Endothelial cell of hepatic sinusoid (primary cell): ENCODE data around the gene CMSS1.
"Not testable (repeated sequence)": the region's sequence is repeated elsewhere in the genome, so short reads cannot be mapped to it uniquely, and the experiment has no call there.

Experiments used
- in situ Hi-C: cut with HindIII; loops from 2 replicates; pipeline ENCODE4 v1.10.0; 2017; ENCODE audit warnings: low sequenced_read_pairs

Gene CMSS1

DNA sequence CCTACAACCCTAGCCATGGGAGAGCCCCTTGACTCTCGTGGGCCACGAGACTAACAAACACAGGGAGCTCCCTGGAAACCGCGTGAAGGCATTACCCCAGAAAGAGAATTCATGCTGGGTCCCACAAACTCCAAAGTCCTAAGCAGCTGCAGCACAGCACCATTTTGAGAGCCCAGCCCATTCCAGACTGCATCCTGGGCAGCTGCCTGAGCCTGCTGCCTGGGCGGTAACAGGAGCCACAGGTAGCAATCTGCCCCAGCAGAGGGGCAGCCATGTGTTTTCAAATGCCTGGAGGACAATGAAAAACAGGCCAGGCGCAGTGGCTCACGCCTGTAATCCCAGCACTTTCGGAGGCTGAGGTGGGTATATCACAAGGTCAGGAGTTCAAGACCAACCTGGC, 380.2 kb downstream of the CMSS1 start:
- in situ Hi-C loops = no loop called here

DNA sequence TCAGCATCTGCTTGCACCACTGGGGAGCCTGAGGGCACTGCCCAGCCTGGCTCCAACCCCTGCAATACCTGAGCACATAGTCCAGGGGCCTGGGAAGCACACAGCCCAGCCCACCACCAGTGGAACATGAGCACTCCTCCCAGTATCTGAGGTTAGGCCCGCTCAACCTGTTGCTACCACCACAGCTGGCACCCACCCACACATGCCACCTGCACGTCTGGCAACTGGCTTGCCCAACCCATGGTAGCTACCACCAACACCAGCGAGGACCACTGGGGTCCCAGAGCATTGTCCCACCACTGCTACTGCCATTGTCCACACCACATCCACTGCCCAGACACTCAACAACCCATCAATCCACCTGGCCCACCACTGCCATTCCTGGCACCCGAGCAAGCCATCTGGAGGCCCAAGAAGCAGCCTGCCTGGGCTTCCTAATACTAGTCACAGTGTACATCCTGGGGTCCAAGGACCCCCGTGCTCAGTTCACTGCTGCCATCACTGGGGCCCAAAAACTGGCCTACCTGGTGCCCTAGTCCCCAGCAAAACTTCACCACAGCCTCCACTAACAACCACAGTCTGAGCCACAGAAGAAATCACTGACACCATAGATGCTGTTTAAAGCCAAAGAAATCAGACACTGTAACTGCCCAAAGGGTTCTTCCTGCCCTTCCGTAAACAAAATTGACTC, 381.1 kb downstream of the CMSS1 start:
- in situ Hi-C loops = no loop called here

DNA sequence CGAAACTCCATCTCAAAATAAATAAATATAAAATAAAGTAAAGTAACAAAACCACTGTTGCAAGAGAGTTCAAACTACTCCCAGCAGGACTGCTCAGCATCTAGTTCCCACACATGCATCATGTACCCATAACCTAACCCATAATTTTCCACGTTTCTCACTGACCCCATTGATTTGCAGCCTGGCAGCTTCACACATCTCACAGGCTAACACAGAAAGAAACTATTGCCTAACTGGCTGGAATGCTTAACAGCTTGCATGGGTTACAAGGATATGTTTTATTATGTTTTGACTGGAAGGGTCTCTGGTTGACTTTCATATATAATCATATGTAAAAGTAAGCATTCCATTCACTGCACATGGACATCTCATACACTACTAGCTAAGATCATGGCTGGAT, 387.5 kb downstream of the CMSS1 start:
- in situ Hi-C loops = no loop called here

DNA sequence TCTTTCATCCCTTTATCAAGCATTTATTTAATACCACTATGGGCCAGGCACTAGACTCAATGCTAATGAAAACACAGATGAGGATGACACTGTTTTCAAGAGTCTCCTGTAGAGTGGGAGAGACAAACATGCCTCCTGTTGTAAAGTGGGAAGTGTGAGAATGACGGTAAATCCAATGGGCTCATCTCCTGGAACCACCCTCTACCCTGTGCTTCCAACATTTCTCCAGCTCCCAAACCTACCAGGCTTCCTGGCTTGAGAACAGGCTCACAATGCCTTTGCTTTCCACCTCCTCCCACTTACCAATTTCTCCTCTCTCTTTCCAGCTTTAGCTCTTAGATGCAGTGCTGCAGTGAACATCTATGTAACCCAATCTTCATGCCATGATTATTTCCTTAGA, 389.0 kb downstream of the CMSS1 start:
- in situ Hi-C loops = no loop called here

DNA sequence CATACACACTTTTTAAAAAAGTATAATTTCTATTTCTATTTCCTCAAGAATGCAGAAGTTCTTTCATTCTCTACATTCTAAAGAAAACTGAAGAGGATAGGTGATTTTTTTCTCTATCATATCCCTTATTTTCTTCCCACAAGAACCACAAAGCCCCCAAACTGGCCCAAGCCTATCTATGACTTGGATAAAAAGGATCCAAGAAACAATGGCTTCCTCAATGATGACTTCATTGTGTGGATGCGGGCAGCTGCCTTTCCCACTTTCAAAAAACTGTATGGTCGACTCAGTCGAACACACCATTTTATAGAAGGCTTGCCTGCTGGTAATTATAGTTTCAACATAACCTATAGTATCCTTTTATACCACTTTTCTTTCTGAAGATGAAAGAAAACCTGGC, 390.2 kb downstream of the CMSS1 start:
- in situ Hi-C loops = no loop called here

DNA sequence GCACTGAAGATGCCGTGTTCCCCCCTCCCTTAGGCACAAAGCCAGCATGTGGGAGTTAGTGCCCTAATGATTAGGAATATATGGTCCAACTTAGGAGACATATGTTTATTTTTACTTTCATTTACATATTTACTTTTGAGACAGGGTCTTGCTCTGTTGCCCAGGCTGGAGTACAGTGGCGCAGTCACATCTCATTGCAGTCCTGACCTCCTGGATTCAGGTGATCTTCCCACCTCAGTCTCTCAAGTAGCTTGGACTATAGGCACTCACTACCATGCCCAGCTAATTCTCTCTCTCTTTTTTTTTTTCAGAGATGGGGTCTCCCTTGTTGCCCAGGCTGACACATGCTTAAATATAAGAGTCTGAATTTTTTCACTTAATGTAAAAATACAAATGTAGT, 391.5 kb downstream of the CMSS1 start:
- in situ Hi-C loops = no loop called here

DNA sequence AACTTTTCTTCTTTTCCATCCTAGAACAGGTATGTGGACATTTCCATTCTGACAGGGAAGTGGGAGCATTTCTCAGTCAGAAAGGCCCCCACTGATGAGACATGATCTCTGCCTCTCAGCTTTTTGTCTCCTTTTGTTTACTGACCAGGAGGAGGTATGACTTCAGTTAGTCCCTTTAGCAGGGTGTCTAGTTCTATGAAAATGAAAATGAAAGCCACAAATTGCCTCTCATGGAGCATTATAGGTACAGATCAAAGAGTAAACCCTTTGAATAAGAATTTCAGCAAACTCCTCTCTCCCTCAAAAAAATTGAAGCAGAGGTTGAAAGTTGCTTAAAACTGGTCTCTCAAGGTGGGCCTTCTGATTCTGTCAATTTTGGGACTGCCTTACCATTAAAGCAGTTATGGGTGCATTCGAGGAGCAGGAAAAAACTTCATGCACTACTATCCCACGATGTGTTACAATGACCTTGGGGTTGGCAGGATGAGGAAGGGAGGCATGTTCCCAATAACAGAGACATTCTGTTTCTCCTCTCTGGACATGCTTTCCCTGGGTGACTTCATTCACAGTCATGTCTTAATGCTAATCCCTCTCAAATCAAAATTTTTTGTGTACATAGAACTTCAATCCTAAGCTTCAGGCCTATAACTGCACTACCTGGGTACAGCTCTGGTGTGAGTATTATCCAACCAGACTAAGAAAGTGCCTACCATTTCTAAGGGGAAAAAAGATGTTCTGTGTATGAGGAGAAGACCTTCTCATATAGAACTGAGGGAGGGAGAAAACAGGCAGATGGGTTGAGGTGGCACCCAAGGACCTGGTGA, 392.5 kb downstream of the CMSS1 start:
- in situ Hi-C loops = loop anchor here (5.0 to 10.0 kb wide), 2 partner anchors 45 to 52 kb away; partner anchors contain the start of gene TBC1D23

DNA sequence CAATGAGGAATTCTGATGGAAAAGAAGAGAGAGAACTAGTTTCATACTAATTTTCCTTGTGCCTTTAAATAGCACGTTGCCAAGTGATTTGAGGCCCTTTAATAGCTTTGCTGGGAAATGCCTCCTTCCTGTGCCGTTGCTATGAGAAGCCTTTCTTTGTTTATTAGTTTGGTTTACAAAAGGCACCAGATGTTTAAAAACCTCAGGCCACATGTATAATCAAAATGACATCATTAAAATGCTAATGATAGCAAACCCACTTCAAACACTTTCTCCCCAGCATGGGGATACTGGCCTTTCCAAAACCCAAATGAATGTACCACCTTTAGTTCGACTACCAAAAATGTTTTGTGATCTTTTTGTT, 393.1 kb downstream of the CMSS1 start:
- in situ Hi-C loops = loop anchor here (5.0 to 10.0 kb wide), 2 partner anchors 46 to 52 kb away; partner anchors contain the start of gene TBC1D23

DNA sequence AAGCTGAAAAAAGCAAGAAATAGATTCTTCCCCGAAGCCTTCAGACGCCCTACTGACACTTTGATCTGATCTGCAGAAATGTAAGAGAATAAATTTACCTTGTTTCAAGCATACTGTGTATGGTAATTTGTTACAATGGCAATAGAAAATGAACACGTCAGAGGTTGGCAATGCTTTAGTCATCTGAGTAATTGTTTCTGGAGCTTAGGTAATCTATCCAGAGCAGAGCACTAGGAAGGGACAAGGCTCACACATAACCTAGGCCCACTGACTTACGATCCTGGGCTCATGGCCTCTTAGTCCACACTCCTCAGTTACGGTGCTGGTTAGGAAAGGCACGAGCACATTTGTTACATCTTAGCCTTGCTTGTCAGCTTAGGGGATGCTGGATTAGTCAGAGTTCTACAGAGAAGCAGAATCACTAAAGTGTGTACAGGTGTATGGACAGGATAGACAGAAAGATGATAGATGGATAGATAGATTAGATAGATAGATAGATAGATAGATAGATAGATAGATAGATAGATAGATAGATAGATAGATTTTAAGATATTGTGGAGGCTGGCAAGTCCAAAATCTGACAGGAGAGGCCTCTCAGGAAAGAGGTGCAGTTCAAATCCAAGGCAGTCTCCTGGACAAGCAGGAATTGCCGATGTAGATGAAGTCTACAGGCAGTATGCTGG, 396.4 kb downstream of the CMSS1 start:
- in situ Hi-C loops = loop anchor here (5.0 to 10.0 kb wide), 2 partner anchors 48 to 49 kb away; partner anchors contain the start of gene TBC1D23

DNA sequence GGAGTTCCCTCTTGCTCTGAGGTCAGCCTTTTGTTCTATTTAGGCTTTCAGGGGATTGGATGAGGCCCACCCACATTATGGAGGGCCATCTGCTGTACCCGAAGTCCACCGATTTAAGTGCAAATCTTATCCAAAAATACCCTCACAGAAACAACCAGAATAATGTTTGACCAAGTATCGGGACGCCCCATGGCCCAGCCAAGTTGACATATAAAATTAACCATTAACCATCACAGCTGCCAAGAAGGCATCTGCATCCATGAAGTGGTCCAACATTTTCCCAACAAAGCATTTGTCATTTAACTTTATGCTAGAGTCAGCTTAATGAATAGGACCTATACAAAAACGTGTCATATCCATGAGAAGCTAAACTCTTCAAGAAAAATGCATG, 396.9 kb downstream of the CMSS1 start:
- in situ Hi-C loops = loop anchor here (5.0 to 10.0 kb wide), 2 partner anchors 48 to 50 kb away; partner anchors contain the start of gene TBC1D23

DNA sequence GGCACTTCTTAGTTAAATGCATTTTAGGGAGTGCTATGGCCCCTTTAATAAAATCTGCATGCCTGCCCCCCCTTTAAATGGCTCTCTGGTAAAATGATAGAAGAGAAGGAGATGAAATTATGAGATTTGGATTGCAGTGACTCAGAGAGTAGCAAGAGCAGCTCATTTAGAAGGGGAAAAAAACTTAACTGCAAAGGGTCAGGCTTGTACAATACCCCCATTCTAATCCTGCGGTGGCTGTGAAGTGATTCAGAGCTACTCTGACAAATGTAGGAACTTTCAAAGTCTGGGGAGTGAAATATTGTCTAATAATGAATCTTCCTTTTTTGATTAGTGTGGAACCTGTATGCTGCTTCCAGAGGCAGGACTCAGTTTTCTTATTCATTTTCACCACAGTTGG, 399.1 kb downstream of the CMSS1 start:
- in situ Hi-C loops = loop anchor here (5.0 to 10.0 kb wide), 2 partner anchors 34 to 52 kb away; no protein-coding TSS in a partner anchor

DNA sequence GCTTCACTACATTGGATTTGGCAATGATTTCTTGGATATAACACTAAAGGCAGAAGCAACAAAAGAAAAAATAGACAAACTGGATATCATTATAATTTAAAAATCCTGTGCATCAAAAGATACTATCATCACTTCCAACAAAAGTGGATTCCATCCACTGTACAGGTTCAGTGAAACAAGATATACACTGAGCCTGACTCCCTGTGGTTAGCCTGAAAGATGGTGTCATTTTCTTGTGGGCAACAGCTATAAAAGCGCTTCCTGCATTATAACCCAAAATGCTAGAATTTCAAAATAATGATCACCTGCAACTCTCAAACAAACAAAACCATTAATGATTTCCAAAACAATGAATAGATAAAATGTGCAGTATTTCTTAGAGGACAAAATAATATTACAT, 403.5 kb downstream of the CMSS1 start:
- in situ Hi-C loops = no loop called here

DNA sequence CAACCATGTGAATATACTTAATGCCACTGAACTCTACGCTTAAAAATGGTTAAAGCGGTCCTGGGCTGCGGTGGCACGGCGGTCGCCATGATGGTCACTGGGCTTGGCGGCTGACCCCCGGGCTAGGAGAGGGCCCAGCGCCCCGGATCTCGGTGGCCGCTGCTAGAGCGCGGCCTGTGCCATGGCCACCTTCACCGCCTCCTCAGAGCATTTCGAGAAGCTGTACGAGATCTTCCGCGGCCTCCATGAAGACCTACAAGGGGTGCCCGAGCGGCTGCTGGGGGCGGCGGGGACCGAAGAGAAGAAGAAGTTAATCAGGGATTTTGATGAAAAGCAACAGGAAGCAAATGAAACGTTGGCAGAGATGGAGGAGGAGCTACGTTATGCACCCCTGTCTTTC, 407.5 kb downstream of the CMSS1 start:
- in situ Hi-C loops = no loop called here

DNA sequence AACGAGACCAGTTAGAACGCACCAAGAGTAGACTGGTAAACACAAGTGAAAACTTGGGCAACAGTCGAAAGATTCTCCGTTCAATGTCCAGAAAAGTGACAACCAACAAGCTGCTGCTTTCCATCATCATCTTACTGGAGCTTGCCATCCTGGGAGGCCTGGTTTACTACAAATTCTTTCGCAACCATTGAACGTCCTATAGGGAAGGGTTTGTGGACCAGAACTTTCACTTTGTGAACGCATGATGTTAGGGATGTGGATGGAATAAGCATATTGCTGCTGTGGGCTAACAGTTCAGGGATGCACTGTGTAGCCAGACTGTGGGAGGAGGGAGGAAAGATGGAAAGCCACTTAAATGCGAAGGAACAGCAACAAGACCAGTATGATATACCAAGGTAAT, 408.2 kb downstream of the CMSS1 start:
- in situ Hi-C loops = no loop called here

DNA sequence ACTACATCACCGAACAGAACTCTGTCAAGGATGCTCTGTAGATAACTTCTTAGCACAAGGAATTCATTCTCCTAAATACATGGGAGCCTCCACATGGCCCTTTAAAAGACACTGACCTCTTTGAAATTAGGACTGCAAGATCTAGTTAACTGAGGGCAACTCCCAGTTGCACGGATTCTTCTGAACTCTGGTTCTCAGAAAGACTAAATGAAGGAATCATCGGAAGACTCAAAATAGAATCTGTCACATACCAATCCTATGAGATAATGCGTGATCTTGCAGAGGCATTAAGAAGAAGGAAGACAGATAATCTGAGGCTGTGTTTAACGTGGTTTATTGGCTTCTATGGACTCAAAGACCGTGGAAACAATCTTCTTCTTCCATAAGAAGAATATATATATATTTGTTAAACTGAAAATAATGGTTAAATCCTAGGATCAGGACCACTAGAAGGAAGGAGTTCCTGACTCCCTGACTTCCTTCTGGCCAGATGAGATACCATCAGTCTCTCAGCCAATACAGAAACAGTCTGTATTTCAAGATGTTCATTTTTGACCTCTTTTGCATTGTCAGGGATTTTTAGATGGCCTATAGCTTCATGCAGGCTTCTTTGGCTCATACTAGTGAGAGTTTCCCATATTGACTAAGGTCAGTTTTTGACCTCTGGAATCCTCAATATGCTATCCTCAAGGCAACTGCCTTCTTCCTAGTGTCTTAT, 409.2 kb downstream of the CMSS1 start:
- in situ Hi-C loops = no loop called here

DNA sequence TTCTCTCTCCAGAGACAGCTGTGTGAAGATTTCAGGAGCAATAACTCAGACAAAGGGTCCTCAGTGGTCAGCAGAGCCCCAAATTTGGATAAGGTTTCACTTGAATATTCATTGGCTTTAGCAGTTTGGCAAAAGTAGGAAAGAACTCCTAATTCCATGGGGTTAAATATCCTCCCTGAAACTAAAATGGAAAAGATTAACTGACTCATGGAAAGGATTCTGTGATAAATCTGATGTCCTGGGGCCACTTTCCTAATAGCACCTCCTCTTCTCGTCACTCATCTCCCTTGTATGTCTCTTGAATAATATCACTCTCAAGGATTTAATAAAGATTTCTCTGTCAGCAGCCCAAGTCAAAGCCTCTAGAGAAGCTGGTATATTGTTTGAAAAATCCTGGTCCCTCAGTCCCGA, 409.9 kb downstream of the CMSS1 start:
- in situ Hi-C loops = no loop called here

DNA sequence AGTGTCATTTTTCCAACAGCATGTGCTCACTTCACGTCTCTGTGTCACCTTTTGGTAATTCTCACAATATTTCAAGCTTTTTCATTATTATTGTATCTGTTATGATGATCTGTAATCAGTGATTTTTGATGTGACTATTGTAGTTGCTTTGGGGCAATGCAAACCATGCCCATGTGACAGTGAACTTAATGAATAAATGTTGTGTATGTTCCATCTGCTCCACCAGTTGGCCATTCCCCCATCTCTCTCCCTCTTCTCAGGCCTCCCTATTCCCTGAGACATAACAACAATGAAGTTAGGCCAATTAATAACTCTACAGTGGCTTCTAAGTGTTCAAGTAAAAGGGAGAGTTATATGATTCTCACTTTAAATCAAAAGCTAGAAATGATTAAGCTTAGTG, 410.6 kb downstream of the CMSS1 start:
- in situ Hi-C loops = no loop called here

DNA sequence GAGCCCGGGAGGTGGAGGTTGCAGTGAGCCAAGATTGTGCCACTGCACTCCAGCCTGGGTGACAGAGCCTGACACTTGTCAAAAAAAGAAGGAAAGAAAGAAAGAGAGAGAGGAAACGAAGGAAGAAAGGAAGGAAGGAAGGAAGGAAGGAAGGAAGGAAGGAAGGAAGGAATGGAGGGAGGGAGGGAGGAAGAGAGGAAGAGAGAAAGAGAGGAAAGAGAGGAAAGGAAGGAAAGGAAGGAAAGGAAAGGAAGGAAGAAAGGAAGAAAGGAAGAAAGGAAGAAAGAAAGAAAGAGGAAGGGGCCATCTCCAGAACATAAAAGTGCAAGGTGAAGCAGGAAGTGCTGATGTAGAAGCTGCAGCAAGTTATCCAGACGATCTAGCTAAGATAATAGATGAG, 411.5 kb downstream of the CMSS1 start:
- in situ Hi-C loops = not testable (repeated sequence)

DNA sequence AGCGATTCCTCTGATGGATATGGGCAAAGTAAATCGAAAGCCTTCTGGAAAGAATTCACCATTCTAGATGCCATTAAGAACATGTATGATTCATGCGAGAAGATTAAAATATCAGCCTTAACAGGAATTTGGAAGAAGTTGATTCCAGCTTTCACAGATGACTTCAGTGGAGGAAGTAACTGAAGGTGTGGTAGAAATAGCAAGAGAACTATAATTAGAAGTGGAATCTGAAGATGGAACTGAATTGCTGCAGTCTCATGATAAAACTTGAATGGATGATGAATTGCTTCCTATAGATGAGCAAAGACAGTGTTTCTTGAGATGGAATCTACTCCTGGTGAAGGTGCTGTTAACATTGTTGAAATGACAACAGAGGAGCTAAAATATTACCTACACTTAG, 413.0 kb downstream of the CMSS1 start:
- in situ Hi-C loops = no loop called here
